ENCODE results near the gene FABP6.

FABP6 gene, protein sequence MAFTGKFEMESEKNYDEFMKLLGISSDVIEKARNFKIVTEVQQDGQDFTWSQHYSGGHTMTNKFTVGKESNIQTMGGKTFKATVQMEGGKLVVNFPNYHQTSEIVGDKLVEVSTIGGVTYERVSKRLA

DNA sequence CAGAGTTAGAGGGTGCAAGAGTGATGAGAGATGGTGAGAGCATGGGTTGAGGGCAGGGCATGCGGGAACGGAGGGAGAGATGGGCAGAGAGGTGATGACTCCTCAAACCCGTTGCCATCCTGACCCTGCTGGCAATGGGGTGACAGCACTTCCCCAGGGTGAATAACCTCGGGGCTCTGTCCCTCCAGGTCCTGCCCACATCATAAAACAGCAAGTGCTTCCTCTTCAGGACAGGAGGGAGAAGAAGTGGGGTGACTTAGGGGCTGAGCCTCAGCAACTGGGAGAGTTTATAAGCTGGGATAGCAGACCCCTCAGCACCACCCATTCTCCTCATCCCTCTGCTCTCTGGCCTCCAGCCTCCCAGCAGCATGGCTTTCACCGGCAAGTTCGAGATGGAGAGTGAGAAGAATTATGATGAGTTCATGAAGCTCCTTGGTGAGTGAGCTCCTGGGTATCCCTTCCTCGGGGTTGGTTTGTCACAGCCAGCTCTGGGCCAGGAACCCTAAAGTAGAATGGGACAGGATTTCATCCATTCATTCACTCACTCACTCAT is at the start of gene FABP6:
FABP6 (plus strand) TSS at position 317 of the 553 bp plus-strand sequence; CDS start at position 369, 52 bp downstream.
- TF ChIP-seq, protein P1, sequence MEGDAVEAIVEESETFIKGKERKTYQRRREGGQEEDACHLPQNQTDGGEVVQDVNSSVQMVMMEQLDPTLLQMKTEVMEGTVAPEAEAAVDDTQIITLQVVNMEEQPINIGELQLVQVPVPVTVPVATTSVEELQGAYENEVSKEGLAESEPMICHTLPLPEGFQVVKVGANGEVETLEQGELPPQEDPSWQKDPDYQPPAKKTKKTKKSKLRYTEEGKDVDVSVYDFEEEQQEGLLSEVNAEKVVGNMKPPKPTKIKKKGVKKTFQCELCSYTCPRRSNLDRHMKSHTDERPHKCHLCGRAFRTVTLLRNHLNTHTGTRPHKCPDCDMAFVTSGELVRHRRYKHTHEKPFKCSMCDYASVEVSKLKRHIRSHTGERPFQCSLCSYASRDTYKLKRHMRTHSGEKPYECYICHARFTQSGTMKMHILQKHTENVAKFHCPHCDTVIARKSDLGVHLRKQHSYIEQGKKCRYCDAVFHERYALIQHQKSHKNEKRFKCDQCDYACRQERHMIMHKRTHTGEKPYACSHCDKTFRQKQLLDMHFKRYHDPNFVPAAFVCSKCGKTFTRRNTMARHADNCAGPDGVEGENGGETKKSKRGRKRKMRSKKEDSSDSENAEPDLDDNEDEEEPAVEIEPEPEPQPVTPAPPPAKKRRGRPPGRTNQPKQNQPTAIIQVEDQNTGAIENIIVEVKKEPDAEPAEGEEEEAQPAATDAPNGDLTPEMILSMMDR (IDR thresholded peaks at IDR 0.05; ENCODE audit: low read depth, low read length), result no peak
- H3K4me3 ChIP-seq (ENCODE audit: low read depth, low read length), result no peak within 1 kb of the TSS

DNA sequence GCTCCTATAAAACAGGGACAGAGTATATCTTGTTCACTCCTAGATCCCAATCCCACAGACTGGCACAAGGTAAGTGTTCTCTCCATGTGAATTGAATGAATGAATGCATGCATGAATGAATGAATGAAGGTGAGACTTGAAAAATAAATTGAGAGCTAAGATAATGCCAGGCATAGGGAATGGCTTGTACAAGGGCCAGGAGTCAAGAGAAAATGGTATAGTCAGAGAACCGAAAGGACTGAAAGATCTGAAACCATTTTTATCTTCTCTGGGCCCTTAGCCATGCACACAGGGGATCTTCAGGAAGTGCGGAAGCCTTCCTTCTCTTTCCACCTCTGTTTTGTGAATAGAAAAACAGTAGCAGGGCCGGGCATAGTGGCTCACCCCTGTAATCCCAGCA is 48.4 kb upstream of the FABP6 start:
- TF ChIP-seq, protein P1 (IDR thresholded peaks at IDR 0.05; ENCODE audit: low read depth, low read length), result no peak
- H3K4me3 ChIP-seq (ENCODE audit: low read depth, low read length), result no peak overlapping the region

DNA sequence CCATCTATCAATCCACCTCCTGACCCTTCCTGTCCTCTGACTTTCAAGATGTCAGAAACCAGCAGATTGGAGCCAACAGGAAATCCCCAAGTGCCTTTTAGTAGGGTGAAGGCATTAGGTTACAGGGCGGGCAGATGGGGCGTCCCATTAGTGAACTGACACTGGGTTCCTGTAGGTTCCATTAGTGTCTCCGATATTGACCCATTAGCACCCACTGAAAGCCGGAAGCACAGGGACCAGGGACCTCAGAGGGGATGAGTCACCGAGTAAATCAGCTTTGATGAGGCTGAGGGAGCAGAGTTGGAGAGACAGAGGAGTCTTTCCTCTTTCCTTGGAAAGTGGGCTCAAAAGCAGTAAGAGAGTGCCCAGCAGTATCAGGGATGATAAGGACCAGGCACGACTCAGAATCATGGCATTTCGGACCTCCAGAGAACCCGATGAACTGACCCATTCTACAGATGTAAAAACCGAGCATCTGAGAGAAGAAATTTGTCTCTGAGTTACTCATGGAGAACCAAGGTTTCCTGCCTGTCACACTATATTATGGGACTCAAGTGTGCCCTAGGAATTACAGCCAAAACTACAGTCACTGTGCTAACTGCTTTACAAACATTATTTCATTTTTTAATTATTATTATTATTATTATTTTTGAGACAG is 47.2 kb upstream of the FABP6 start:
- H3K4me3 ChIP-seq (ENCODE audit: low read depth, low read length), result no peak overlapping the region
- TF ChIP-seq, protein P1 (IDR thresholded peaks at IDR 0.05; ENCODE audit: low read depth, low read length), result no peak

DNA sequence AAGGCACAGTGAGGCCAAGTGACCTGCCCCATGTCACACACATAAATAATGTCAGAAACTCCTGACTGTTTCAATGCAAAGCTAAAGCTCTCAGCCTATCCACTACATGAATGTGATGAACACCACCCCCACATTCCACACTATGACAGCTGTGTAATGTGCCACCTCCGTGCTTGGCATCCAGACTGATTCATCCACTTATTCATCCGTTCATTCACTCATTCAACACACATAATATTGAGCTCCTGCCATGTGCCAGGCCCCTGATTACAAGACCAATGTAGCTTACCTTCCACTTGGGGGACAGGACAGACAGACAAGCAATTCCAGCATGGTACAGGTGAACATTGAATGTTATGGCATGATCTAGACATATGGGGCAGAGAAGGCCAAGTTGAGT is 46.2 kb upstream of the FABP6 start:
- H3K4me3 ChIP-seq (ENCODE audit: low read depth, low read length), result no peak overlapping the region
- TF ChIP-seq, protein P1 (IDR thresholded peaks at IDR 0.05; ENCODE audit: low read depth, low read length), result no peak

DNA sequence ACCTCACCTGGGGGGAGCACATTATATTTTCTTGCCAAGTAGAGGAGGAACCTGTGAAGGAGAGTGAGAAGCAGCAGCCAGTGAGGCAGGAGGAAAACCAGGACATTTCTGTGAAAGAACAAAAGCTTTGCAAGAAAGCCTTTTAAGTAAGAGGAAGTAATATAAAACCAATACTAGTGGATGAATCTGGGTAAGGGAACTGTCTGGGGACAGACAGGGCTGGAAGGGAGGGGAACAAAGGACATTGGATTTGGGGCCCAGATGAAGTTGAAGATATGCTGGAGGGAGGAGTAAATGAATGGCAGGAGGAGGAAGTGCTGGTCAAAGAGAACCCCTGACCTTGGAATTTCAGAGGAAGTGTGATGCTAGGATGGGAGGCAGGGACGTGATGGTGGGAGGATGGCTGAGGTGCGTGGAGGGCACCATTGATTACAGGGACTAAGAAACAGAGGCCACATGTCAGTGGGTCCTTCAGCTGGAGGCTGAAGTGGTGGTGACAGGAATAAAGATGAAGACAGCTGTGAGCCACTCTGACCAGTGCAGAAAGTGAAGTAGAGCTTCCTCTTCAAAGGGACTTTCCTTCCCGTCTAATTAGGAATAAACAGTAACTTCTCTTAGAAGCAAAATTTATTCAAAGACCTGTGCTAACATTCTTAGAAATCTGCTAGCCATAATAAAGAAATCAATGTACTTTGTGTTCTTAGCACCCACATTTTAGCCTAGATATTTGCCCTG is 43.5 kb upstream of the FABP6 start:
- TF ChIP-seq, protein P1 (IDR thresholded peaks at IDR 0.05; ENCODE audit: low read depth, low read length), result no peak
- H3K4me3 ChIP-seq (ENCODE audit: low read depth, low read length), result no peak overlapping the region

DNA sequence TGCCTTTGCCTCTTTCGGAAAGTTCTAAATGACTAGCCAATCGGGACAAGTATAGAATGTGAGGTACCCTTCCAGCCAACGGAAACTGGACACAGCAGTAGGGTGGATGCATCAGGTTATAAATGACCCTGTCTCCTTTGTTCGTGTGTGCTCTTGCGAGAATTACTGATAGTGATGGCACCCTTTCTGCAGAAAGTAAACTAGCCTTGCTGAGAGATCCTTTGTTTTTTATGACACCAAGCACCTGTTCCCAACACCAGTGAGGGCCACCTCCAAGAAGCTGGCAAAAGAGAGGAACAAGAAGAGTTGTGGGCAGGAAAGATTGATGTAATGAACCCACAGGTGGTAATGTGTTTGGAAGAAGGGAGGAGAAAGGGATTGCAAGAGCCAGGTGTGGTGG is 42.8 kb upstream of the FABP6 start:
- no peak overlapping the region for H3K4me3 ChIP-seq (ENCODE audit: low read depth, low read length)
- TF ChIP-seq, protein P1 (IDR thresholded peaks at IDR 0.05; ENCODE audit: low read depth, low read length), result no peak

DNA sequence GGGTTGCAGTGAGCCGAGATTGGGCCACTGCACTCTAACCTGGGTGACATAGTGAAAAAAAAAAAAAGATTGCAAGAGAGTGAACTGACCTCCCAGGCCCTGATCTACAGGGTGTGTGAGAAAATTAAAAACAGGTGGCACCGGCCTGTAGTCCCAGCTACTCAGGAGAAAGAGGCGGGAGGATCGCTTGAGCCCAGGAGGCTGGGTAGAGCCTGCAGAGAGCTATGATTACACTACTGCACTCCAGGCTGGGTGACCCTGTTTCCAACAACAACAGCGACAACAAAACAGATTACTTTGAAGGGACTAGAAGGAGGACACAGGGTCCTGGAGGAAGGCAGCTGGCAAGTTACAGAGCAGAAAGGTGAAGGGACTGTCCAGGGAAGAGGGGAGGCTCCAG is 42.2 kb upstream of the FABP6 start:
- no peak overlapping the region for H3K4me3 ChIP-seq (ENCODE audit: low read depth, low read length)
- TF ChIP-seq, protein P1 (IDR thresholded peaks at IDR 0.05; ENCODE audit: low read depth, low read length), result no peak
